Brain microvascular endothelial cell (primary cell): ENCODE data around the gene KCNB1.

Experiments used
- DNase-seq: peaks from one replicate; pipeline ENCODE4 v3.0.0-alpha.2; 2020
- H3K27ac ChIP-seq: fragments of 250-450 bp; sonication (Bioruptor Pico); 2 replicates; pipeline ENCODE4 v1.5.1; 2020; ENCODE audit warnings: mild to moderate bottlenecking, moderate library complexity
- H3K27me3 ChIP-seq: fragments of 250-450 bp; sonication (Bioruptor Pico); replicated peaks from 2 replicates; pipeline ENCODE4 v1.5.1; 2020; ENCODE audit warnings: mild to moderate bottlenecking
- H3K36me3 ChIP-seq: fragments of 250-450 bp; sonication (Bioruptor Pico); replicated peaks from 2 replicates; pipeline ENCODE4 v1.5.1; 2020; ENCODE audit warnings: mild to moderate bottlenecking
- H3K4me3 ChIP-seq: 2 replicates; pipeline ENCODE4 v1.5.1; 2011; ENCODE audit warnings: low read depth, mild to moderate bottlenecking, control low read depth, low read length, moderate library complexity
- in situ Hi-C: cut with HindIII; loops from 2 replicates; pipeline ENCODE4 v1.10.0; 2017; ENCODE audit warnings: low sequenced_read_pairs, low pct_ligation_motif_present
- TF ChIP-seq, protein P1 (sequence below): IDR thresholded peaks from 2 replicates; pipeline ENCODE4 v1.5.1; 2011; ENCODE audit warnings: low read depth, mild to moderate bottlenecking, moderate library complexity, low read length, control low read depth, inconsistent platforms; ENCODE audit errors: missing control alignments

Gene KCNB1

DNA sequence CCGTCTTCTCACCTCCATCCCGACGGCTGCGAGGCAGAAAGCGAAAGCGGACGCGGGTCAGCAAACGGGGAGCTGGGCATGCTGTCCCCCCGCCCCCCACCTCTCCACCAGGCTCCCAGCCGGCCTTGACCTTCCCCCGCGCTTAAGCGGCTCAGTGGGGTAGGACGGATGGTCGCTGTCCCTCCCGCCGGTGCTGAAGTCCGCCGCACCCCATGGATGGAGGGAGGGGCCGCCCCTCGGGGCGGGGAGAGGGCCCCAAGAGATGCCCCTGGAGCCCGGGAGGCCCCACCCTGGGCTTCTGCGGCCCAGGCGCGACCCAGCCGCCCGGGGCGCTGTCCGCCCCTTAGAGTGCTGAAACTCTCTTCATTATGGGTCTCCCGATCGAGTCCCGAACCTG lies at the start of gene KCNB1:
KCNB1 (minus strand) TSS at position 48 of the 397 bp plus-strand sequence. CDS start 188 bp downstream, outside the sequence.
- in situ Hi-C loops = no loop called here
- no peaks in the 10 kb centered on the region for H3K36me3 ChIP-seq
- no peak within 1 kb of the TSS for H3K4me3 ChIP-seq
- H3K27ac ChIP-seq = no peak within 1 kb of the TSS
- H3K27me3 ChIP-seq = peaks cover 29% of the 10 kb centered on the region
- TF ChIP-seq, protein P1, sequence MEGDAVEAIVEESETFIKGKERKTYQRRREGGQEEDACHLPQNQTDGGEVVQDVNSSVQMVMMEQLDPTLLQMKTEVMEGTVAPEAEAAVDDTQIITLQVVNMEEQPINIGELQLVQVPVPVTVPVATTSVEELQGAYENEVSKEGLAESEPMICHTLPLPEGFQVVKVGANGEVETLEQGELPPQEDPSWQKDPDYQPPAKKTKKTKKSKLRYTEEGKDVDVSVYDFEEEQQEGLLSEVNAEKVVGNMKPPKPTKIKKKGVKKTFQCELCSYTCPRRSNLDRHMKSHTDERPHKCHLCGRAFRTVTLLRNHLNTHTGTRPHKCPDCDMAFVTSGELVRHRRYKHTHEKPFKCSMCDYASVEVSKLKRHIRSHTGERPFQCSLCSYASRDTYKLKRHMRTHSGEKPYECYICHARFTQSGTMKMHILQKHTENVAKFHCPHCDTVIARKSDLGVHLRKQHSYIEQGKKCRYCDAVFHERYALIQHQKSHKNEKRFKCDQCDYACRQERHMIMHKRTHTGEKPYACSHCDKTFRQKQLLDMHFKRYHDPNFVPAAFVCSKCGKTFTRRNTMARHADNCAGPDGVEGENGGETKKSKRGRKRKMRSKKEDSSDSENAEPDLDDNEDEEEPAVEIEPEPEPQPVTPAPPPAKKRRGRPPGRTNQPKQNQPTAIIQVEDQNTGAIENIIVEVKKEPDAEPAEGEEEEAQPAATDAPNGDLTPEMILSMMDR = no peak
- peak; percentile 11 for DNase-seq

DNA sequence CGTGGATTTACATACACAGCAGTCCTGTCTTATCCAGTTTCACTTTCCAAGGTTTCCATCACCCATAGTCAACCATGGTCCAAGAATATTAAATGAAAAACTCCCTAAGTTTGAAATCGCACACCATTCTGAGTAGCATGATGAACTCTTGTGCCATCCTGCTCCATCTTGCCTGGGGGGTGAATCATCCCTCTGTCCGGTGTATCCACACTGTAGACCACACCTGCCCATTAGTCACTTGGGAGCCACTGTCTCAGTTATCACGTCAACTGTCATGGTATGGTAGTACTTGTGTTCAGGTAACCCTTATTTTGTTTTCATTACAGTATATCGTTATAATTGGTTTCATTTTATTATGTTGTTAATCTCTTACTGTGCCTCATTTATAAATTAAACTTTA lies 47.0 kb upstream of the KCNB1 start:
- no peaks in the 10 kb centered on the region for H3K27me3 ChIP-seq
- TF ChIP-seq, protein P1 = no peak
- H3K36me3 ChIP-seq = no peaks in the 10 kb centered on the region
- no peak overlapping the region for H3K4me3 ChIP-seq
- in situ Hi-C loops = no loop called here
- no peak overlapping the region for H3K27ac ChIP-seq
- no peak for DNase-seq

DNA sequence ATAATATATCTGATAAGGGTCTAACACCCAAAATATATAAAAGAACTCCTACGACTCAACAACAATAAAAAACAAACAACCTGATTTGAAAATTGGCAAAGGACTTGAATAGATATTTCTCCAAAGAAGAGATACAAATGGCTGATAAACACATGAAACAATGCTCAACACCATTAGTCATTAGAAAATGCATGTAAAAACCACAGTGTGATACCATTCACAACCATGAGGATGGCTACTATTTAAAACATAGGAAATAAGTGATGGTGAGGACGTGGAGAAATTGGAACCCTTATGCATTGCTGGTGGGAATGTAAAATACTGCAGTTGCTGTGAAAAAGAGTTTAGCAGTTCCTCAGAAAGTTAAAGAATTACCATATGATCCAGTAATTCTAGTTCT lies 44.1 kb upstream of the KCNB1 start:
- TF ChIP-seq, protein P1 = no peak
- no peak overlapping the region for H3K4me3 ChIP-seq
- H3K27ac ChIP-seq = no peak overlapping the region
- in situ Hi-C loops = no loop called here
- H3K27me3 ChIP-seq = no peaks in the 10 kb centered on the region
- no peaks in the 10 kb centered on the region for H3K36me3 ChIP-seq
- no peak for DNase-seq

DNA sequence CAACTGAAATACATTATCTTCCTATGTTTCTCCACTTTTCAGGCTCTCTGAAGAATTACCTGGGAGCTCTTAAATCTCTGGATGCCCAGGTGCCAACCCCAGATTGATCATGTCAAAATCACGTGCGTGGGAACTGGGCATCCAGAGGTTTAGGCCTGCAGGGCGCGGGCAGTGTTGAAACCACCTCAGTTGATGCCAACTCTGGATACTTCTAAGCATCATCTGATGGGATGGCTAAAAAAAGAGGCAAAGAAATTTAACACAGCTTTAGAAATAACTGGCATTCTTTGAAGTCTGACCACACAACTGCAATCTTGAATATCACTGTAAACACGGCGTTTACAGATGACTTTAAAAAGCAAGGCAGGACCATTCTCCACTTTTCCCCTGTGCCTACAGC lies 43.6 kb upstream of the KCNB1 start:
- Histone ChIP-seq H3K27ac (no peak overlapping the region), H3K4me3 (no peak overlapping the region), H3K27me3 (no peaks in the 10 kb centered on the region), H3K36me3 (no peaks in the 10 kb centered on the region)
- in situ Hi-C loops = no loop called here
- TF ChIP-seq, protein P1 = no peak
- no peak for DNase-seq

DNA sequence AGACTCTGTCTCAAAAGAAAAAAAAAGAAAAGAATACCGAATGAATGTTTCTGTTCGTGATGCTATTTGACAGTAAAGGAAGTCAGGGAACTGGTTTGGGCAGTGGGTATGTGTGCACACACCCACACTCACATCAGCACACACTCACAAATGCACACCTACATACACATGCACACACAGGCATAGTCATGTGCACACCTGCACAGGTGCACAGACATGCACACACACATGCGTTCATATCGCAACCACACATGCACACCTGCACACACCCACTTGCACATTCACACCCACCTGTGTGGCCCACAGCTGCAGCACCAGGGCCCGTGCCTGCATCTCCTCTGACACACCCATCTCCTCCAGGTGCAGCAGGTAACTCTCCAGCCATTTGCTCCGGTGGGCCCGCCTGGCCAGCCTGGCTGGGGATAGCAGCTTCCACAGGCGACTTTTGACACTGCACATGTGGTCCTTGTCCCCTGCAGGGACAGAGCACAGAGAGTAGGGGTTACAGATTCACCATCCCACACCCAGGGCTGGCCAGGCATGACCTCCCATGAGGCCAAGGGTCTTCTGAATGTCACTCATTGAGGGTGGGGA lies 41.4 kb upstream of the KCNB1 start:
- TF ChIP-seq, protein P1 = no peak
- in situ Hi-C loops = no loop called here
- no peaks in the 10 kb centered on the region for H3K27me3 ChIP-seq
- no peak overlapping the region for H3K4me3 ChIP-seq
- no peak for DNase-seq
- no peak overlapping the region for H3K27ac ChIP-seq
- no peaks in the 10 kb centered on the region for H3K36me3 ChIP-seq

DNA sequence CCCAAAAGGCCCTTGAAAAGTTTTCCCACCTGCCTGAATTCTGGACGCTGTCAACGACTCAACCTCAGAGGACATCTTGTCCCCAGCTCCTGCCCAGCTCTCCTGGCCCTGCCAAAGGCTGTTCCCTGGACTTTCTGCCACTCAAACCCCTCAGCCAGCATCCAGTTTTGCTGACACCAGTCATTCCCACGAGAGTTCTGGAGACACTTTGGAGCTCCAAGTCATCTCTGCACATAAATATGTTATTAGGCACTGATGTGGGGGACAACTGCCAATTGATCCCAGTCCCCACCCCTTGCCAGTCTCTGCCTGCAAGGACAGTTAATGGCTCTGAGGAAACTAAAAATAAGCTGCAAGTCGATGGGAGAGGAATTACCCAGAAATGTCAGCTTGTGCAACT lies 38.9 kb upstream of the KCNB1 start:
- Histone ChIP-seq H3K27me3 (no peaks in the 10 kb centered on the region), H3K4me3 (no peak overlapping the region), H3K36me3 (no peaks in the 10 kb centered on the region), H3K27ac (no peak overlapping the region)
- in situ Hi-C loops = no loop called here
- TF ChIP-seq, protein P1 = no peak
- DNase-seq = no peak
